ENCODE results near the gene PRR30. TPM values are rescaled to one million over a fixed set of nuclear protein-coding genes. Genes with fewer than 3 reads are reported as not detected.

Gene PRR30
- not detected for total RNA-seq (ENCODE audit: unreplicated experiment)
- long read RNA-seq = 0 reads

- H3K36me3 Mint-ChIP-seq (ENCODE audit: unreplicated experiment) = no peaks in the 10 kb centered on the region
- TF ChIP-seq CTCF (IDR thresholded peaks at IDR 0.05; ENCODE audit: partially characterized antibody, unreplicated experiment) = no peak
- peaks cover 11% of the 10 kb centered on the region for H3K27me3 Mint-ChIP-seq (ENCODE audit: unreplicated experiment)
- no peak within 1 kb of the TSS for H3K4me3 Mint-ChIP-seq (ENCODE audit: unreplicated experiment)
- no peak for DNase-seq
- no peak within 1 kb of the TSS for H3K27ac Mint-ChIP-seq (ENCODE audit: unreplicated experiment)
- peaks cover 9% of the 10 kb centered on the region for H3K9me3 Mint-ChIP-seq (ENCODE audit: unreplicated experiment)
- H3K4me1 Mint-ChIP-seq (ENCODE audit: low read depth, unreplicated experiment) = no peaks in the 10 kb centered on the region
These were observed at the start of gene PRR30 for GRCh38 chr2:27139310-27139709. Gene PRR30, minus strand, starts transcription at chr2:27139410. Its CDS starts 1,081 bp downstream, at chr2:27138329.

GRCh38 chr2:27186613-27187345 lies 47.6 kb upstream of the PRR30 start:
- no peaks in the 10 kb centered on the region for H3K9me3 Mint-ChIP-seq (ENCODE audit: unreplicated experiment)
- no peak overlapping the region for H3K27ac Mint-ChIP-seq (ENCODE audit: unreplicated experiment)
- DNase-seq = no peak
- H3K27me3 Mint-ChIP-seq (ENCODE audit: unreplicated experiment) = no peaks in the 10 kb centered on the region
- no peak for TF ChIP-seq CTCF (IDR thresholded peaks at IDR 0.05; ENCODE audit: partially characterized antibody, unreplicated experiment)
- H3K36me3 Mint-ChIP-seq (ENCODE audit: unreplicated experiment) = no peaks in the 10 kb centered on the region
- H3K4me3 Mint-ChIP-seq (ENCODE audit: unreplicated experiment) = no peak overlapping the region
- peaks cover 3% of the 10 kb centered on the region for H3K4me1 Mint-ChIP-seq (ENCODE audit: low read depth, unreplicated experiment)

GRCh38 chr2:27185331-27186026 lies 46.3 kb upstream of the PRR30 start:
- Mint-ChIP-seq H3K4me3 (ENCODE audit: unreplicated experiment) (no peak overlapping the region), H3K36me3 (ENCODE audit: unreplicated experiment) (no peaks in the 10 kb centered on the region), H3K9me3 (ENCODE audit: unreplicated experiment) (no peaks in the 10 kb centered on the region), H3K27ac (ENCODE audit: unreplicated experiment) (no peak overlapping the region), H3K27me3 (ENCODE audit: unreplicated experiment) (peaks cover 2% of the 10 kb centered on the region), H3K4me1 (ENCODE audit: low read depth, unreplicated experiment) (peaks cover 3% of the 10 kb centered on the region)
- no peak for TF ChIP-seq CTCF (IDR thresholded peaks at IDR 0.05; ENCODE audit: partially characterized antibody, unreplicated experiment)
- DNase-seq = no peak

GRCh38 chr2:27184115-27184514 lies 44.9 kb upstream of the PRR30 start:
- Mint-ChIP-seq H3K9me3 (ENCODE audit: unreplicated experiment) (no peaks in the 10 kb centered on the region), H3K27me3 (ENCODE audit: unreplicated experiment) (peaks cover 2% of the 10 kb centered on the region), H3K36me3 (ENCODE audit: unreplicated experiment) (no peaks in the 10 kb centered on the region), H3K4me1 (ENCODE audit: low read depth, unreplicated experiment) (peaks cover 3% of the 10 kb centered on the region), H3K4me3 (ENCODE audit: unreplicated experiment) (no peak overlapping the region), H3K27ac (ENCODE audit: unreplicated experiment) (no peak overlapping the region)
- DNase-seq = no peak
- TF ChIP-seq CTCF (IDR thresholded peaks at IDR 0.05; ENCODE audit: partially characterized antibody, unreplicated experiment) = no peak

GRCh38 chr2:27182346-27182745 lies 43.1 kb upstream of the PRR30 start:
- H3K4me1 Mint-ChIP-seq (ENCODE audit: low read depth, unreplicated experiment) = peaks cover 3% of the 10 kb centered on the region
- no peaks in the 10 kb centered on the region for H3K9me3 Mint-ChIP-seq (ENCODE audit: unreplicated experiment)
- no peak for DNase-seq
- H3K36me3 Mint-ChIP-seq (ENCODE audit: unreplicated experiment) = no peaks in the 10 kb centered on the region
- no peak overlapping the region for H3K27ac Mint-ChIP-seq (ENCODE audit: unreplicated experiment)
- no peak overlapping the region for H3K4me3 Mint-ChIP-seq (ENCODE audit: unreplicated experiment)
- peaks cover 5% of the 10 kb centered on the region for H3K27me3 Mint-ChIP-seq (ENCODE audit: unreplicated experiment)
- TF ChIP-seq CTCF (IDR thresholded peaks at IDR 0.05; ENCODE audit: partially characterized antibody, unreplicated experiment) = no peak
